CD4-positive, alpha-beta T cell treated with Interleukin-15 for 4 hours (primary cell): ENCODE measurements around the gene LILRA2.
"Not testable (repeated sequence)": the region's sequence is repeated elsewhere in the genome, so short reads cannot be mapped to it uniquely, and the experiment has no call there.

ENCODE experiments used
- DNase-seq: peaks from one replicate; pipeline ENCODE4 v3.0.0-alpha.2; 2020; ENCODE audit warnings: low spot score

Gene LILRA2

GRCh38 chr19:54609356-54609791 lies 35.8 kb downstream of the LILRA2 start:
- DNase-seq: no peak

DNA sequence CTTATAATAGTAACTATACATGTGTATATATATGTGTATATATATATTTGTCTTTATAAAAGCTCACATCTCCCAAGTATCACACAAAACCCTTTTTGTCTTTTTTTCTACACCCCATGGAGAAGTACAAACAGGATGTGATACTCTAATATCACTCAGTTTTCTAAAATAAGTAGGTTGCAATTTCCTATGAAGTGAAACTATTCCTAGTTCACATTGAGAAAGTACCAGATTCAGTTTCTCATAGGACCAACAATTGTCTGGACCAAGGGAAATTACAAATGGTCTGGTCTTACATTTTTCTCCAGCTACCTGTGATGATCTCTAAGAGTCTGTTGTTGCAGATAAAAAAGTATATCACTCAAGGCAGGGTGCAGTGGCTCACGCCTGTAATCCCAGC lies 38.8 kb downstream of the LILRA2 start:
- no peak for DNase-seq

- DNase-seq: no peak
These were observed 41.1 kb downstream of the LILRA2 start for GRCh38 chr19:54614726-54615125.

GRCh38 chr19:54616057-54616456 lies 42.5 kb downstream of the LILRA2 start:
- no peak for DNase-seq

DNA sequence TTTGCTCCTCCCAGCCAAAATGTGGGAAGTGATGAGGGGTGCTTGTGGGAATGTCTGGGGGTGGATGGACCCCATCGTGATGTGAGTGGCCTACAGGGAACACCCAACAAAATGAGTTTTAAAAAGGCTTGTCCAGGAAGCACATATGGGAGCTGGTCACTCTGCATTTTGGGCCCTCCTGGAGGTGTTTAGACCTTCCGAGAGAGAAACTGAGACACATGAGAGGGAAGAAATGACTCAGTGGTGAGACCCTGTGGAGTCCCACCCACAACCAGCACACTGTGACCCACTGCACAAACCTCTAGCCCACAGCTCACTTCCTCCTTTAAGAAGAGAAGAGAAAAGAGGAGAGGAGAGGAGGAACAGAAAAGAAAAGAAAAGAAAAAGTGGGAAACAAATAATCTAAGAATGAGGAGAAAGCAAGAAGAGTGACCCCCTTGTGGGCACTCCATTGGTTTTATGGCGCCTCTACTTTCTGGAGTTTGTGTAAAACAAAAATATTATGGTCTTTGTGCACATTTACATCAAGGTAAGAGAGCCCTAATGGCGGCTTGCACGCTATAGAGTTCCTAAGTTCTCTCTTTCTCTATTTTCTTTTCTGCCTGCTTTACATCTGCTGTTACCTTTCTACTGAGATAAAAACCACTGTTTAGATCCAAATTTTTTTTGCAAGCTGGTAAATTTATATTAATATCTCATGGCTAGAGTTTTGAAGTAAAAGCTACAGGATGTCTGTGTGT lies 43.4 kb downstream of the LILRA2 start:
- DNase-seq: no peak

DNA sequence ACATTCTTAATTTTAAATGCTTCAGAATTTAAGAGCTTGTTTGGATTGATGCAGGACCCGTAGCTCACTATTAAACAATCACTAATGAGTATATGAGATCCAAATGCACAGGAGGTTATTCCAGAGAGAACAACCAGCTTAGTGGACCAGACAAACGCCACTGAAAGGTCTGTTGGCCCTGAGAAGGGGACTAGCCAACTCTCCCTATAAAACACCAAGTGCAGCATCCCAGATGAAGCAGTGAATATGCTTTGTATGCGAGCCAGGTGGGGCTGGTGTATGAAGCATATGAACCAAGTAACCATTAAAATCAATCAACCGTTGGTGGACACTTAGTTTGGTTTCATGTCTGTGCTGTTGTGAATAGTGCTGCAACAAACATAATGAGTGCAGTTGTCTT lies 46.9 kb downstream of the LILRA2 start:
- DNase-seq: no peak

DNA sequence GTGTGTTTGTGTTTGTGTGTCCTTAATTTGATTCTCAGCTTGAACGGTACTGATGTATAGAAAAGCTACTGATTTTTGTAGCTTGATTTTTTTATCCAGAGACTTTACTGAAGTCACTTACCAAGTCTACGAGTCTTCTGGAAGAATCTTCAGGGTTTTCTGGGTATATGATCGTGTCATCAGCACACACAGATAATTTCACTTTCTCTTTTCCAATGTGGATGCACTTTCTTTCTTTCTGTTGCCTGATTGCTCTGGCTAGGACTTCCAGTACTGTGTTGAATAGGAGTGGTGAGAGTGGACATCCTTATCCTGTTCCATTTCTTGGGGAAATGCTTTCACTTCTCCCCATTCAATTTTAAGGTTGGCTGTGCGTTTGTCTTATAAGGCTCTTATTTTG lies 48.8 kb downstream of the LILRA2 start:
- DNase-seq: no peak

DNA sequence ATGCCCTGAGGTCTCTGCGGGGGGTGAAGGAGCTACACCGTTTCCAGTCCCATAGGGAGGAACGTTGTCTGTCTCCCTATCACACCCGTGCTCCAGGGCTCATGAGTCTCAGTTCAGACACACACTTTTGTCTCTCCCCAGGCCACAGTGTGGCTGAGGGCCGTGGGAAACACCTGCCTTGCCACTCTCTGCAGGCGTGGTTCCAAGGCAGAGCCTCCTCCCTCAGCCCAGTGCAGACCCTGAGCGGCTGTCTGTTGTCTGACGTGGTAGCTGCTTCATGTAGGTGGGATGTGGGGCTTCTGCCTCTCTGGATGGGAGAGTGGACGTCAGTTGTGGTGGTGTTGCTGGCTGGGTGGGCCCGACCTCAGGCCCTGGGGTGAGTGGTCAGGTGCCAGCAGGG lies 50.6 kb downstream of the LILRA2 start:
- not testable (repeated sequence) for DNase-seq

DNA sequence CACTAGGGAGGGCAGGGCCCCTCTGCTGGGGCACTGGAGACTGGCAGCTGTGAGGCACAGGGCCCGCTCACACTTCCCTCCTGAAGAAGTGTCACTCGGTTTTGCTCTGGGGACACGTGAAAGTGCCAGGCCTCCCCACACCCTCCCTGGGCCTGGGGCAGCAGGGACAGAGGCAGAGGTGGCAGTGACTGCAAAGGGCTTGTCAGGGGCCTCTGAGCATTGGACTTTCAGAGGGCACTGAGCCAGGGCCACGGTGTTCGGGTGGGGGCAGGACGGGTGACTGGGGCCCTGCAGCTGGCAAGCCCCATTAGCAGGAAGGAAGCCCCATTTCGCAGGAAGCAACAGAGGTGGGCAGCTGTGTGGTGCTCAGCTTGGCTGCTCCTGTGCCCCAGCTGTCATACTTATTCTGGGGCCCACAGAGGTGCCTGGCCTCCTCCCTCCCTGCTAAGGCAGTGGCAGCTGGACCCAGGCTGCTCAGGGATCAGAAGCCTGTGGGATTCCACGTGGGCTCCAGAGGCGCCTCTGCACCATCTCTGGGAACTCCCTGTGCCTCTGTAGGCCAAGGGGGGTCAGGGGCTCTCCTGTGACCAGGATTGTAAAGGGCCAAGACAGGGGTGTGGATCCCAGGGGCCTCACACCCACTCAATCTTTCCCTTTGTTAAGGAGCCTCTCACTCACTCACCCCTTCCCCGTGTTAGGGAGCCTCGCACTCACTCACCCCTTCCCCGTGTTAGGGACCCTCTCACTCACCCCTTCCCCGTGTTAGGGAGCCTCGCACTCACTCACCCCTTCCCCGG lies 51.5 kb downstream of the LILRA2 start:
- not testable (repeated sequence) for DNase-seq

- DNase-seq: no peak
These were observed 53.2 kb downstream of the LILRA2 start for GRCh38 chr19:54626757-54627156.

DNA sequence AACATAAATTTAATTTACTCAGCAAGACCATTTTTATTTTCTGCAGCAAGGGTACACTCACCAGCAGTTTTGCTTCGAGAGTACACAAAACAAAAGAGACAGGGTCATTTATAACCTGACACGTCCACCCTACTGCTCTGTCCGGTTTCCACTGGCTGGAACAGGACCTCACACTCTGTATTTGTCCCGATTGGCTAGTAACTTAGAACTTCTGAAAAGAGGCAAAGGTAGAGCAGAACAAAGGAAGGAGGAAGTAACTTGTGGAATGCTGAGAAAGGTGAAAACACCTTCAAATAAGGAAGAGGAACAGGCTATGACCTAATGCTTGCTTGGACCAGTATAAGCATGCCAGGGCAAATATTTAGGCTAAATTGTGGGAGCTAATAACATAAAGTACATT lies 54.3 kb downstream of the LILRA2 start:
- DNase-seq: not testable (repeated sequence)

DNA sequence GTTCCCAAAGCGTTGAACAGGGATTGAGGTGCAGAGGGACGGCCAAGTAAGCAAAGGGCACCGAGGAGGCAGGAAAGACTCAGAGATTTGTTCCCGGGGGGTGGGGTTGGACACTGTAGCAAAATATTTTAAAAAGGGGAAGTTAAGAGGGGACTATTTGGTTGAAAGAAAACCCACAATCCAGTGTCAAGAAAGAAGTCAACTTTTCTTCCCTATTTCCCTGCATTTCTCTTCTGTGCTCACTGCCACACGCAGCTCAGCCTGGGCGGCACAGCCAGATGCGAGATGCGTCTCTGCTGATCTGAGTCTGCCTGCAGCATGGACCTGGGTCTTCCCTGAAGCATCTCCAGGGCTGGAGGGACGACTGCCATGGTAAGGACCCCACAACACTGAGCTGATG lies 56.7 kb downstream of the LILRA2 start, which contains the start of gene LILRB1:
LILRB1 (plus strand) TSS at position 223 of the 400 bp plus-strand sequence. CDS start 590 bp downstream, outside the sequence.
- DNase-seq: not testable (repeated sequence)

GRCh38 chr19:54630782-54631181 lies 57.2 kb downstream of the LILRA2 start:
- no peak for DNase-seq

DNA sequence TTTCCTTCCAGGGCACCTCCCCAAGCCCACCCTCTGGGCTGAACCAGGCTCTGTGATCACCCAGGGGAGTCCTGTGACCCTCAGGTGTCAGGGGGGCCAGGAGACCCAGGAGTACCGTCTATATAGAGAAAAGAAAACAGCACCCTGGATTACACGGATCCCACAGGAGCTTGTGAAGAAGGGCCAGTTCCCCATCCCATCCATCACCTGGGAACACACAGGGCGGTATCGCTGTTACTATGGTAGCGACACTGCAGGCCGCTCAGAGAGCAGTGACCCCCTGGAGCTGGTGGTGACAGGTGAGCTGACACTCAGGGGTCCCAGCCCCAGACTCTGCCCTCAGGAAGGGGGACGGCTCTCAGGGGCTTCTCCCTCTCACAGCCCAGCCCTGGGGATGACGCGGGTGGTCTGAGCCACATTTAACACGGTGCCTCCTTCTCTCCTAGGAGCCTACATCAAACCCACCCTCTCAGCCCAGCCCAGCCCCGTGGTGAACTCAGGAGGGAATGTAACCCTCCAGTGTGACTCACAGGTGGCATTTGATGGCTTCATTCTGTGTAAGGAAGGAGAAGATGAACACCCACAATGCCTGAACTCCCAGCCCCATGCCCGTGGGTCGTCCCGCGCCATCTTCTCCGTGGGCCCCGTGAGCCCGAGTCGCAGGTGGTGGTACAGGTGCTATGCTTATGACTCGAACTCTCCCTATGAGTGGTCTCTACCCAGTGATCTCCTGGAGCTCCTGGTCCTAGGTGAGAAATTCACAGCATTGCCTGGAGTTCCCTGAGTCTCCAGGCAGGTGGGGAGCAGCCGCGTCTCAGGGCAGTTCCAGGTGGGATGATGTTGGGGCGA lies 58.1 kb downstream of the LILRA2 start:
- DNase-seq: not testable (repeated sequence)

DNA sequence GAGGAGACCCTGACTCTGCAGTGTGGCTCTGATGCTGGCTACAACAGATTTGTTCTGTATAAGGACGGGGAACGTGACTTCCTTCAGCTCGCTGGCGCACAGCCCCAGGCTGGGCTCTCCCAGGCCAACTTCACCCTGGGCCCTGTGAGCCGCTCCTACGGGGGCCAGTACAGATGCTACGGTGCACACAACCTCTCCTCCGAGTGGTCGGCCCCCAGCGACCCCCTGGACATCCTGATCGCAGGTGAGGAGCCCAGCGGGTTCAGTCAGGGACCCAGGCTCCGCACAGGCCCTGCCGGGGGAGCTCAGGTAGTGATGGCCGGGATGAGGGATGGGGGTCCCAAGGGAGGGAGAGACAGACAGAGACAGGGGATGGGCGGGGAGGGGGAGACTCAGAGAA lies 58.9 kb downstream of the LILRA2 start:
- not testable (repeated sequence) for DNase-seq

DNA sequence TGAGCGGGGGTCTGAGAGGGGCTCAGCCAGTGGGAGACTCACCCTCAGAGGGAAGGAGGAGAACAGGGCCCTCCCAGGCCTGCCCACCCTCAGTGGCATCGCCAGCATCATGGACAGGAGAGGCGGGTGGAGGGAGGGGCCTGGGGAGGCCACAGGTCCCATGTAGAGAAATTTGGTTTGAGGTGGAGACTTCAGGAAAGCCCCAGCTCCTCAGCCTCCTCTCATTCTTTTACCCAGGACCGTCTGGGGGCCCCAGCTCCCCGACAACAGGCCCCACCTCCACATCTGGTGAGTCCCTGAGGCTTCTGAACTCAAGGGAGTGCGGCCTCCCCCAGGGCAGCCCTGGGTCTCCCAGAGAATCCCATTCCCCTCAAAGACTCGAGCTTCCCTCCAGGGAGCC lies 59.8 kb downstream of the LILRA2 start:
- no peak for DNase-seq

DNA sequence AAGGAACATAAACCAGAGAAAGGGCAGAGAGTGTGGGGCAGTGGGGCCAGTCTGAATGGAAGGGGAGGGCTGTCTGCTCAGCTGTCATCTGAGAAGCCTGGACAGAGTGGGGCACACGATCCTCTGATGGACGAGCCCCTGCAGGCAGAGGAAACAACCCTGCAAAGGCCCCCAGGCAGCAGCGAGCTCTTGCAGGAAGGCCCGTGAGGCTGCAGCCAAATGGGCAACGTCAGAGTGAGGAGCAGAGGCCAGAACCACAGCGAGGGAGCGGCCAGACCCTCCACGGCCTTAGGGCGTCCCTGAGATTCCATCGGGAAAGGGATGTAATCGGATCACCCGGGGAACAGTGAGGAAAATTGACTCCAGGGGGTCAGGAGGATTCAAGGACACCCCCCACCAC lies 62.5 kb downstream of the LILRA2 start:
- not testable (repeated sequence) for DNase-seq

DNA sequence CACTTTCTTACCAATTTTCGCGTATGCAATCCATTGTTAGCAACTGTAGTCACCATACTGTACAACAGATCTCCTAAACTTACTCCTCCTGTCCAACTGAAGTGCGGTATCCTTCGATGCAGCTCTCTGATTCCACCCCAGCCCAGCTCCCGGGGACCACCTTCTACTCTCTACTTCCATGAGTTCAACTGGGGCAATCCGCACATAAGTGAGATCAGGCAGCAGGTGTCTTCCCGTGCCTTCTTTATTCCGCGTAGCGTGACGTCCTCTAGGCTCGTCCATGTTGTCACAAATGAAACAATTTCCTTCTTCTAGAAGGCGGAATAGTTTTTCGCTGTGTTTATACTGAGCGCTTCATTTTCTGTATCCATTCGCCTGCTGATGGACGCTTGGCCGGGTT lies 65.1 kb downstream of the LILRA2 start:
- no peak for DNase-seq
